GM12891 (cell line): ENCODE measurements around the gene NCAPH2.
A peak's percentile ranks its signal among the peaks of the same experiment; 100 is the strongest.

Experiments
- DNase-seq: peaks from one replicate; pipeline ENCODE4 v3.0.0; 2011; ENCODE audit warnings: low spot score; ENCODE audit not compliant: insufficient read length
- FAIRE-seq: peaks from 2 replicates; lab custom pipeline; 2011; peaks lifted over from hg19 to GRCh38; lab: Jason Lieb, UNC
- PAX5 ChIP-seq: IDR thresholded peaks from 2 replicates; pipeline ENCODE4 v1.6.1; 2011; ENCODE audit warnings: low read length, moderate library complexity, mild to moderate bottlenecking; ENCODE audit not compliant: insufficient read depth, severe bottlenecking
- POLR2A ChIP-seq: IDR thresholded peaks from 2 replicates; pipeline ENCODE4 v1.6.1; 2011; ENCODE audit warnings: low read depth, low read length, control low read depth
- POLR2AphosphoS5 ChIP-seq: IDR thresholded peaks from 2 replicates; pipeline ENCODE4 v1.6.1; 2011; ENCODE audit warnings: low read depth, low read length, control low read depth
- POU2F2 ChIP-seq: IDR thresholded peaks from 2 replicates; pipeline ENCODE4 v1.6.1; 2011; ENCODE audit warnings: low read depth, mild to moderate bottlenecking, control low read depth, low read length, moderate library complexity
- SPI1 ChIP-seq: IDR thresholded peaks from 2 replicates; pipeline ENCODE4 v1.6.1; 2011; ENCODE audit warnings: low read depth, low read length, control low read depth
- TAF1 ChIP-seq: IDR thresholded peaks from 2 replicates; pipeline ENCODE4 v1.6.1; 2011; ENCODE audit warnings: low read depth, low read length, control low read depth

Gene NCAPH2

DNA sequence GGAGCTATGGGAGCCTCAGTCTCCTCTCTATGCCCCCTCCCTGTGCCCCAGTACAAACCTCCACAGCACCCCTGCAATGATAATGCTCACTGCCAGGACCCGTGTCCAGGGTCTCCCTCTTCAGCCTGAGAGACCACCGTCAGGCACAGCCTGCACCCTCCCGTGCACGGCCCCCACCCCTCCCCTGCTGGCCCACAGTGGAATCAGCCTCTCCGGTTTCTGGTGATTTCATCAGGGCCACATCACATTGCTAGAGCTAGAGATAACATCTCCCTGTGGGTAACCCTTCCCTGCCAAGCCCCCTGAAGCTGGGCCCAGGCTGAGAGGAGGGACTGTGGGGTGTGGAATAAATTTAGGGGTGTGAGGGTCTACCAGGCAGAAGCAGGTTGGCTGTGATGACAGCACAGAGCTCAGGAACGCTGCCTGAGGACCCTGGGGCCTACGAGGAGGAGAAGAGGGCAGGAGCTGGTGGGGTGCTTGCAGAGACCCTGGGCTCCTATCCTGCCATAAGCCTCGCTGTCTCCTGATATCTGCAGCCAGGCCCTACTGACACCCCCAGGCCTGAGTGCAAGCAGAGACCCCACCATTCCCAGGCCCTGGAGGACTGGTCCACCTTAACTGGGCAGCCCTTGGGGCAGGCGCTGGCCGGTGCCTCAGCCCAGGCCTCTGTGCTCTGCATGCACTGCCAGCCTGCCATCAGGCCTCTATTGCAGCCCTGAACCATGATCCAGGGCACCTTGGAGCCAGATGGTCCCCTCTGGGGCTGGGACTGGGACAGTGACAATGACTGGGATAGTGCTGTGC, 37.7 kb downstream of the NCAPH2 start, which contains the start of gene KLHDC7B:
TSS of gene KLHDC7B (plus strand) at position 378 of the 804 bp plus-strand sequence. CDS start at position 723, 345 bp downstream.
- TF ChIP-seq SPI1 (no peak), TAF1 (no peak), POU2F2 (no peak), POLR2AphosphoS5 (no peak), POLR2A (no peak), PAX5 (no peak)
- no peak for FAIRE-seq
- DNase-seq: no peak

DNA sequence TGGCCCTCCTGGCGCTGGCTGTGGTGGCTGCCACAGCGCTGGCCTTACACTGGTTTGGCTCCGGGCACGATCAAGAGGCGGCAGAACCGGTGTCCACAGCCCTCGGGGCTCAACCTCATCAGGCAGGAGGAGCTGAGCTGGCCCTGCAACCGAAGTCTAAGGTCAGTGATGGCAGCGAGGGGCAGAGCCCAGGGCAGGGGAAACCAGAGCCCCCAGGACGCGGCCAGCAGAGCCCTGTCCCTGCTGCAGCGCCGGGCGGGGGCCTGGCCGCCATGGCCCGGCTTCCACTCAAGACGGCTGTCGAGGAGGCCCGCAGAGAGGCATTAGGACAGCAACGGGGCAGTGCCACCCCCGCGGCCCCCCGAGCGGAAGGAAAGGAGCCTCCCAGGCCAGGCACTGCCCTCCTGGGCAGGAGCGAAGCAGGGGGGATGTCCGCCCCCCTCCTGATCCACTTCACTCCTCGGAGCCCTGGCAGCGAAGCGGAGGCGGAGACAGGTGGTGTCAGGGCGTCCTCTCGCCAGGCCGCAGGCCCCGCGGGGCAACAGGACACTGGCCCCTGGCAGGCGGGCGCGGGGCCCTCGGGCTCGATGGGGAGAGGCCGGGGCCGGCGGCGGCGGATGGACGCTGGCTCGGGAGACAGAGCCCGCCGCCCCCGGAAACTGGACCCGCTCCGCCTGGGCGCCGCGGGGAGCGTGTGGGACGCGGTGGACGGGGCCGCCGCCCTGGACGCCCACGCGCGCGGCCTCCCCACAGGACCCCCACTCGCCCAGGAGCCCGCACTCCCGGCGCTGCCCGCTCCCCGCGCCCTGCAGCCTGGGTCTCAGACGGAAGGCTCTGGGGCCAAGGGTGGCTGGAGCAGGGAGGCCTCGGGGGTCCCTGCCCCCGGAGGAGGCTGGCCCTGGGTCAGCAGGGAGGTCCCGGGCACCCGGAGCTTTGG, 38.6 kb downstream of the NCAPH2 start:
- TF ChIP-seq POLR2A (no peak), POU2F2 (no peak), POLR2AphosphoS5 (no peak), SPI1 (no peak), PAX5 (no peak), TAF1 (no peak)
- FAIRE-seq (no peak), DNase-seq (no peak)

- peak; percentile 47 for FAIRE-seq
- no peak for TF ChIP-seq SPI1
- TF ChIP-seq POLR2AphosphoS5: no peak
- TF ChIP-seq POU2F2: no peak
- no peak for TF ChIP-seq PAX5
- TF ChIP-seq POLR2A: no peak
- no peak for TF ChIP-seq TAF1
- no peak for DNase-seq
Observed at GRCh38 chr22:50547263-50547985, 39.4 kb downstream of the NCAPH2 start.

DNA sequence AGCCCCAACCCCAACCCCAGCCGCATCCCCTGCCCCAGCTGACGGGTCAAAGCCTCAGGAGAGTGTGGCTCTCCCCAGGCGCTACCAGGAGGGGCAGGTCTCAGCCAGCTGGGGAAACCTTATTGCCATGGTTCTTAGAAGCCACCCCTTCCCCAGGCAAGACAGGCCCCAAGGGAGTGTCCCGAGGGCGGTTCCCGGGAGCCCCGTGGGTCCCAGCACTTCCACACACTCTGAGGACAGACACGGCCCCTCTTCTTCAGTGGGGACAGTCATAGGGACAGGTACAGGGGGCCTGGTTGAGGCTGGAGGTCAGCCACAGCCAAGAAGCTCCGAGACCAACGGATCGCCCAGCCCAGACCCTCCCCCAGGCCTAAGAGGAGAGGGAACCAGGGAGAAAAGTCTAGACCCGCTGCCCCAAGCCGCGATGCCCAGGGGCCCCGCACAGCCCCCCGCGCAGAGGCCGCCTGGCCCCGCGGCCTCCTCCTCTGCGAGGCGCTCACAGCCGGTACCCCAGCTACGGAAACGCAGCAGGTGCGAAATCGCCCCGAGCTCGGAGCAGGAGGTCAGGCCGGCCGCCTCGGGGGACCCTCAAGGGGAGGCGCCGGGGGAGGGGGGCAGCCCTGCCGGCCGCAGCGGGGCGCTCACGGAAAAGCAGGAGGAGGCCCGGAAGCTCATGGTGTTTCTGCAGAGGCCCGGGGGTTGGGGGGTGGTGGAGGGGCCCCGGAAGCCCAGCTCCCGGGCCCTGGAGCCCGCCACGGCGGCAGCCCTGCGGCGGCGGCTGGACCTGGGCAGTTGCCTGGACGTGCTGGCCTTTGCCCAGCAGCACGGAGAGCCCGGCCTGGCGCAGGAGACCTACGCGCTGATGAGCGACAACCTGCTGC, 40.3 kb downstream of the NCAPH2 start:
- peak; percentile 45; the same call in 1 of the 2 replicates for TF ChIP-seq POLR2A
- no peak for TF ChIP-seq POLR2AphosphoS5
- peak; percentile 81 for DNase-seq
- FAIRE-seq: peak; percentile 89

DNA sequence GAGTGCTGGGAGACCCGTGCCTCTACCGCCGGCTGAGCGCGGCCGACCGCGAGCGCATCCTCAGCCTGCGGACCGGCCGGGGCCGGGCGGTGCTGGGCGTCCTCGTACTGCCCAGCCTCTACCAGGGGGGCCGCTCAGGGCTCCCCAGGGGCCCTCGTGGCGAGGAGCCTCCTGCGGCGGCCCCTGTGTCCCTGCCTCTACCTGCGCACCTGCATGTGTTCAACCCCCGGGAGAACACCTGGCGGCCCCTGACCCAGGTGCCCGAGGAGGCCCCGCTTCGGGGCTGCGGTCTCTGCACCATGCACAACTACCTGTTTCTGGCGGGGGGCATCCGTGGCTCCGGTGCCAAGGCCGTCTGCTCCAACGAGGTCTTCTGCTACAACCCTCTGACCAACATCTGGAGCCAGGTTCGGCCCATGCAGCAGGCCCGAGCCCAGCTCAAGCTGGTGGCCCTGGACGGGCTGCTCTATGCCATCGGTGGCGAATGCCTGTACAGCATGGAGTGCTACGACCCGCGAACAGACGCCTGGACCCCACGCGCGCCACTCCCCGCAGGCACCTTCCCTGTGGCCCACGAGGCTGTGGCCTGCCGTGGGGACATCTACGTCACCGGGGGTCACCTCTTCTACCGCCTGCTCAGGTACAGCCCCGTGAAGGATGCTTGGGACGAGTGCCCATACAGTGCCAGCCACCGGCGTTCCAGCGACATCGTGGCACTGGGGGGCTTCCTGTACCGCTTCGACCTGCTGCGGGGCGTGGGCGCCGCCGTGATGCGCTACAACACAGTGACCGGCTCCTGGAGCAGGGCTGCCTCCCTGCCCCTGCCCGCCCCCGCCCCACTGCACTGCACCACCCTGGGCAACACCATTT, 41.1 kb downstream of the NCAPH2 start:
- no peak for TF ChIP-seq SPI1
- no peak for TF ChIP-seq PAX5
- TF ChIP-seq POU2F2: no peak
- TF ChIP-seq TAF1: no peak
- no peak for TF ChIP-seq POLR2A
- no peak for TF ChIP-seq POLR2AphosphoS5
- FAIRE-seq (peak; percentile 68), DNase-seq (no peak)

- no peak for FAIRE-seq
- no peak for DNase-seq
- TF ChIP-seq POLR2AphosphoS5 (no peak), POU2F2 (no peak), SPI1 (no peak)
Observed at GRCh38 chr22:50550395-50550794, 42.4 kb downstream of the NCAPH2 start.

DNA sequence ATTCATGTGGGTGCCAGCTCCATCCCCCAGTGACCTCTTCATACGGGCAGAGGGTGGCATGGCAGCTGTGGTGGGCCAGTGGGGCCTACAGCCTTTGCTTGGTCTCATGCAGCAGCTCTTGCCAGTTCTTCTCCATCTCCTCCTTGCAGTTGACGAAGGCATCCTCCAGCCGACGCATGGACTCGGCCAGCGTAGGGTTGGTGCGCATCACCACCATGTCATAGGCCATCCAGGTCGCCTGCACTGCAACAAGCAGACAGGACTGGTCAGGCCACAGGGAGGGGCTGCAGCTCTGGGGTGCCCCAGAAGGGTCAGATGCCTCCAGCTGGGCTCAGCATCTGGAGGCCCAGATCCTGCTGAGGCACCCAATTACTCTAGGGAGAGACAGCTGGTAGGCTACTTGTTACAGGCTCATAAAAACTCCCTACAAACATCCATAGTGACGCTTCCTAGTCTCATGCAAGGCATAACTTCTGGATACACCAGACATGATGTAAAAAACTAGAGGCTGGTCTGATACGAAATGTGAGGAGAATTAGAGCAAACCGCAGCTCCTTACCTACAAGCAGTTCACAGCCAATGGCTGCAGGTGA, 43.2 kb downstream of the NCAPH2 start:
- TF ChIP-seq TAF1 (no peak), PAX5 (no peak), SPI1 (no peak), POLR2AphosphoS5 (no peak)
- DNase-seq (no peak), FAIRE-seq (no peak)

GRCh38 chr22:50553310-50553709, 45.3 kb downstream of the NCAPH2 start:
- DNase-seq (no peak), FAIRE-seq (no peak)
- TF ChIP-seq SPI1 (no peak), PAX5 (no peak), TAF1 (no peak), POLR2AphosphoS5 (no peak), POU2F2 (no peak), POLR2A (no peak)
